ENCODE results near the gene MED9.
"Not testable (repeated sequence)": the region's sequence is repeated elsewhere in the genome, so short reads cannot be mapped to it uniquely, and the experiment has no call there.

DNA sequence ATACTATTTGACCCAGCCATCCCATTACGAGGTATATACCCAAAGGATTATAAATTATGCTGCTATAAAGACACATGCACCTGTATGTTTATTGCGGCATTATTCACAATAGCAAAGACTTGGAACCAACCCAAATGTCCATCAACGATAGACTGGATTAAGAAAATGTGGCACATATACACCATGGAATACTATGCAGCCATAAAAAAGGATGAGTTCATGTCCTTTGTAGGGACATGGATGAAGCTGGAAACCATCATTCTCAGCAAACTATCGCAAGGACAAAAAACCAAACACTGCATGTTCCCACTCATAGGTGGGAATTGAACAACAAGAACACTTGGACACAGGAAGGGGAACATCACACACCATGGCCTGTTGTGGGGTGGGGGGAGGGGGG, 45.9 kb upstream of the MED9 start:
- not testable (repeated sequence) for TF ChIP-seq EZH2phosphoT487 (conservative IDR thresholded peaks at IDR 0.05; ENCODE audit: low read length); CTCF (IDR thresholded peaks at IDR 0.05; ENCODE audit: insufficient read depth, low read length, poor library complexity, severe bottlenecking)

All from SU-DHL-6 (cell line).